HG03175 (cell line): ENCODE measurements around the gene SLC16A9.
A peak's percentile ranks its signal among the peaks of the same experiment; 100 is the strongest.

Experiments
- ATAC-seq: cut with Tn5 transposase; IDR thresholded peaks from one replicate; pipeline ENCODE4 v1.9.1; 2021; ENCODE audit warnings: mild to moderate bottlenecking, moderate library complexity; ENCODE audit not compliant: unreplicated experiment

Gene SLC16A9

GRCh38 chr10:59631237-59631636 lies 78.4 kb downstream of the SLC16A9 start:
- no peak for ATAC-seq

- ATAC-seq, result no peak
These were observed 80.7 kb downstream of the SLC16A9 start for GRCh38 chr10:59628965-59629364.

- no peak for ATAC-seq
These were observed 81.2 kb downstream of the SLC16A9 start for GRCh38 chr10:59628456-59628855.

DNA sequence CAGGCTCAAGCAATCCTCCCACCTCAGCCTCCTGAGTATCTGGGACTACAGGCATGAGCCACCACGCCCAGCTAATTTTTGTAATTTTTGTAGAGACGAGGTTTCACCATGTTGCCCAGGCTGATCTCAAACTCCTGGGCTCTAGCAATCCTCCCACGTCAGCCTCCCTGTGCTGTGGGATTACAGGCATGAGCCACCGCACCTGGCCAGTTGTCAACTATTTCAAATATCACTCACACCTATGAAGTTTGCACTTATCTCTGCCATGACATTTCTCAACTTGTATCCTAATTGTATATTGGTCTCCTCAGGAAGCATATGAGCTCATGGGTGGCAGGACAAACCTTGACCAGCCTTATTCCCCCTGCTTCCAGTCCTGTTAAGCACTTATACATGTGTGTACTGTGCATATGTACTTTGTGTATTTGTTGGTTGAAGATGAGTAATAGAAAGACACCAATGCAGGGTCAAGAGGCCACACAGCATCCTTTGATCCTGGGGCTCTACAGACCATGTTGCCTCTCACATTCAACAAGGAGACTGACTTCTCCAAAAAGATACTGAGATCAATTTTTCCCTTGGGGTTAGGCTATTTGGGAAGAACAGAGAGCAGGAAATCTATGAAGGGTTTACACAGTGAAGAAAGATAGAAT lies 82.2 kb downstream of the SLC16A9 start:
- ATAC-seq, result no peak

DNA sequence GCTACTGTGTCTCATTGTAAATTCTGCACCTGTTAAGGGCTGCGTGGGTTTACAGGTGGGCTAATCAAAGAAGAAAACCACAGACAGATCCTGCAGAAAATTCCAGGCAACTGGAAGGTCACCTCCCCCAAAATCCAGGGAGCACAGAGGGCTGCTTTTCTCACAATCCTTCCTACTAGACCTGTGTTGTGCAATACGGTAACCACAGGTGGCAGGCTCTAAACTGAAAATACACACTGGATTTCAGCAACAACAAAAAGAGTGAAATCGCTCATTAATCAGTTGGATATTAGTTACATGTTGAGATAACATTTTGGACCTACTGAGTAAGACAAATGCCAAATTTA lies 83.2 kb downstream of the SLC16A9 start:
- no peak for ATAC-seq

GRCh38 chr10:59625721-59626522 lies 83.7 kb downstream of the SLC16A9 start:
- ATAC-seq, result peak; percentile 88

DNA sequence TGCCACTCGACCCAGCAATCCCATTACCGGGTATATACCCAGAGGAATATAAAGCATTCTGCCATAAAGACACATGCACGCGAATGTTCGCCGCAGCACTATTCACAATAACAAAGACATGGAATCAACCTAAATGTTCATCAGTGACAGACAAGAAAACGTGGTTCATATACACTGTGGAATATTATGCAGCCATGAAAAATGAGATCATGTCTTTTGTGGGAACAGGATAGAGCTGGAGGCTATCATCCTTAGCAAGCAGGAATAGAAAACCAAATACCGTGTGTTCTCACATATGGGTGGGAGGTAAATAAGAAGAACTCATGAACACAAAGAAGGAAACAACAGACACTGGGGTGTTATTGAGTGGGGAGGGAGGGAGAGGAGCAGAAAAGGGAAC lies 84.7 kb downstream of the SLC16A9 start:
- no peak for ATAC-seq

DNA sequence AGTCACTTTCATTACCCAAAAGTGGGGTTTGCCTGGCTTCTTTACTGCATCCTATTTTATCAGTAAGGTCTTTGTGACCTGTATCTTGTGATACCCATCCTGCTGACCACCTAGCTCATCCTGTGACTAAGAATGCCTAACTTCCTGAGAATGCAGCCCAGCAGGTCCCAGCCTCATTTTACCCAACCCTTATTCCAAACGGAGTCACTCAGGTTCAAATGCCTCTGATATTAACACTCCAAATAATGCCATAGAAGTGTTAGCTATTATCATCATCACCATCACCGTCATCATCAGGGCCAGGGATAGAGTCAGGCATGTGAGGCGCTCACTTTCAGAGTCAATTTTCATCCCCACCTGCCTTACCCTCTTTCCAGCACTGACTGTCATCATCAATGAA lies 85.5 kb downstream of the SLC16A9 start:
- ATAC-seq, result no peak

DNA sequence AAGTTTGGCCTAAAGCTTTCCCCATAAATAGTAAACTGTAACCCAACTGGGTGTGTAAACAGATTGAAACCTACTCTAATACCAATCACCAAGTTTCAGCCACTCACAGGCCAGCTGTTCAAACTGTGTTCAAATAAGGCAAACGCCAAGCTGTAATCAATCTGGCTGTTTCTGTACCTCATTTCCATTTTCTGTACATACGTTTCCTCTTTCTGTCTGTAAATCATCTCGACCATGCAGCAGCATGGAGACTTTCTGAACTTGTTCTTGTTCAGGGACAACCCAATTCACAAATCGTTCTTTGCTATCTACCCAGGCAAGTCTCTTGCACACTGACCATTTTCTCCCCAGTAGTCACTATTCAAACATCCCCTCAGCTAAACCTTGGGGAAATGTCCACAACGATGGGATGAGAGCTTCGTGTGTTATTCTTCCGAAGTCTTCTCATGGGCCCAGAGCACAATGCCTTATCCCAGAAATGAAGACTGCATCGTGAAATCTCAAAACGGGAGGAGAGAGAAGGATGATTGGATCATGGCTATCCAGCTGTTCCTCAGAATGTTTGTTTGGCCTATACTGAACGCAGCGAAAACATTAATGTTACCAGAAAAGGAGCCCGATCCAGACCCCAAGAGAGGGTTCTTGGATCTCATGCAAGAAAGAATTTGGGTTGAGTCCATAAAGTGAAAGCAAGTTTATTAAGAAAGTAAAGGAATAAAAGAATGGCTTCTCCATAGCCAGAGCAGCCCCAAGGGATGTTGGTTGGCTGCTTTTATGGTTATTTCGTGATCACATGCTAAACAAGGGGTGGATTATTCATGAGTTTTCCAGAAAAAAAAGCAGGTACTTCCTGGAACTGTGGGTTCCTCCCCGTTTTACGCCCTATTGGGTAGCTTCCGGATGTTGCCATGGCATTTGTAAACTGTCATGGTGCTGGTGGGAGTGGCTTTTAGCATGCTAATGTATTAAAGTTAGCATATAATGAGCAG lies 86.2 kb downstream of the SLC16A9 start:
- ATAC-seq, result no peak

DNA sequence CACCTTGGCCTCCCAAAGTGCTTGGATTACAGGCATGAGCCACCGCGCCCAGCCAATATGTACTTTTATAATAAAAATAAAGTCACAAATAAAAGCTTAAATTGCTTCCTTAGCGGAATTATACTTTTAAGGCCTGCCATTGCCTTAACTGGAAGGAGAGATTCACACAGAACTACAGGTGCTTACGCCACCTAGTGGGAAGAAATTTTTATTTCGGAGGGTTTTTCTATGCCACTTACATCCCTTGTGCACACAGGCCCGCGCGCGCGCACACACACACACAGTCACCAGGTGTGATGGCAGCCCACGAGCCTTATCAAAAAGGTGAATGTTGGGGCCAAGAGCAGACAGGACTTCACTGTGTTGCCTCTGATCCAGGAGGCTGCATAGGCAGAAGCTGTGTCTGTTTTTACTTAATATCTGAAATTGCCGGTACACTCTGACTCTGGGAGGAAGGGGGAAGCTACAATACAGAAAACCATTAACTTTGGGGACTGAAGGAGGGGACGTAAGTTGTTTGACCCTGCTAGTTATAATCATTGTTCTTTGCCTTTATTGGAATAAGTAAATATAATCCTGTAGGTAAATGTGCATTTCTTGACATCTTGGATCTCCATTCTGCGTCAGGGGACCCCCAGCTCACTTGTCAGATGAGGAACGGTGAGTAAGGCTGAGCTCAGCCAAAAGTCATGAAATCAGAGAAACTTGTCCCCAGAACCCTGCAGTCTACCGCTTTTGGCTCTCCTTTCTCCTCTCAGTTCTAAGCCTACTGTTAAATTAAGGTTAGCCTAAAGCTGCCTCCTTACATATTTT lies 87.1 kb downstream of the SLC16A9 start:
- no peak for ATAC-seq

- no peak for ATAC-seq
These were observed 87.9 kb downstream of the SLC16A9 start for GRCh38 chr10:59621771-59622170.

DNA sequence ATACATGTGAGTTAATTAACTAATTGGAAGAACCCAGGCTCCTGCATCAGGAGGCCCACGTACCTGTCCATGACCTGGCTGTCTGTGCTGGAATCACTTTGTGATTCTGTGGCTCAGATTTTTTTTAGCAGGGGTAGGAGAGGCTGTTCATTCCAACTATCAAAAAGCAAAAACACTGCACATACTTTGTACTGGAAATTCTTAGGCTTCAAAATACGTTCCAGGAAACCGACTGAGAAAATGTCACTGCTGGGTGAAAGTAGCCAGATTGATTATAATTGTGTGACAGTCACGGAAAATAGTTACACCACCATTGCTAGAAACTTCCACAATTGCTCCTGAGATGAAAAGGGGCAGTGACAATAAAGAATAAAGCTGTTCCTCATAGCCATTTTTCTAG lies 91.0 kb downstream of the SLC16A9 start:
- ATAC-seq, result no peak

DNA sequence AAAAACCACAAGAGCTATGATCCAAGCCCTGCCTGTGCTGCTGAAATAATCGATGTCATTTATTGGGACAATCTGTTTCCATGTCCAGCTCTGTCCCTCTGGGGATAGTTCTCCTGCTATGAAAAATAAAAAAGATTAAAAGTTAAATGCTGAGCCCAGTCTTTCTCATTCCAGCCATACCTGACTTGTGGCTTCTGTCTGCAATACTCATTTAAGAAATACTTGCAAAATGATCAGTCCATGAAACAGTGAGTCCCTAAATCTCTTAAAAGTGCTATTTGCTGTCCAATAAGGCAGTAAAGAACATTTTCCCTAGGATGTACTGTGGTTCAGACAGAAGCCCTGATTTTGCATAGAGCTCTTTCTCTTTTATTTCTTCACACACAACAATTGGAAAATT lies 91.7 kb downstream of the SLC16A9 start:
- ATAC-seq, result no peak

- no peak for ATAC-seq
These were observed 98.6 kb downstream of the SLC16A9 start for GRCh38 chr10:59611048-59611447.

DNA sequence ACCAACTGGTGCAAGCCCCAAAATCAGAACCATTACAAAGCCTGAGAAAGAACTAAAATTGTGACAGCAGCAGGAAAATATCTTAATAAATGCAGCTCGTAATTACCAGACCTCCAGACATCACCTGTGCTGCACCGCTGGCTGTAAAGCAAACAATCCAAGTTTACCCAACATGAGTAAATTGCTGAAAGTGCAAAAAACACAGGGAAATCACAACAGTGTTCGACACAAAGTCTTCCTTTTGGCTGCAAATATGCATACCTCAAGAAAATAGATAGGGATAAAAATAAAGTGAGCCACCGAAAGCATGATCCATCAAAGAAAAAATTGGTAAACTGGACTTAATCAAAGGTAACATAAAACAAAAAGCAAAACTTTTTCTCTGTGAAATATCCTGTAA lies 101.7 kb downstream of the SLC16A9 start:
- no peak for ATAC-seq

- no peak for ATAC-seq
These were observed 103.1 kb downstream of the SLC16A9 start for GRCh38 chr10:59606551-59606961.

DNA sequence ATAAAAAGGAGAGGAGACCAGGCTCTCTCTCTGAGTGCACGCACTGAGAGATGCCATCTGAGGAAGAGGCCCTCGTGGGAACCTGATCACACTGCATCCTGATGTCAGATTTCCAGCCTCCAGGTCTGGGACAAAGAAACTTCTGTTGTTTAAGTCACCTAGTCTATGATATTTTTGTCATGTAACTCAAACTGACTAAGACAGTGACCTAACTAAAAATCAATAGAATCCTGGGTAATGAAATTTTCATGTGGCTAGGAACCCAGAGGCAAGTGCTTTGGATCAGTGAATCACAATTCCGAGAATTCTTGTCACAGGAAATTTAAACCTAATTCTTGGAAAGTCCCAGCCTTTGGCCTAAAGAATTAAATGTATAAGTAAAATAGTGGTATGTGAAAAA lies 107.7 kb downstream of the SLC16A9 start:
- ATAC-seq, result no peak
